CD4-positive, alpha-beta T cell (primary cell): ENCODE data around the gene TCF3. TPM values are rescaled to one million over a fixed set of nuclear protein-coding genes. Genes with fewer than 3 reads are reported as not detected.

Experiments used
- ATAC-seq: fragments of 200-7000 bp; cut with Tn5 transposase; one replicate; pipeline ENCODE4 v1.10.0; 2022; ENCODE audit warnings: mild to moderate bottlenecking; ENCODE audit not compliant: poor library complexity
- CTCF ChIA-PET: fragments of 350-600 bp; sonication (Branson Sonifier 250); formaldehyde crosslinking; loops from one replicate; lab custom pipeline; 2021; ENCODE audit warnings: antibody characterized with exemption, inconsistent platforms; lab: Charles Lee
- POLR2A ChIA-PET: fragments of 350-600 bp; sonication (Branson Sonifier 250); formaldehyde crosslinking; loops from one replicate; lab custom pipeline; 2021; ENCODE audit warnings: antibody characterized with exemption, inconsistent platforms; lab: Charles Lee
- DNase-seq, 14 experiments: peaks; one replicate each; pipeline ENCODE4 v3.0.0-alpha.2; 2013 to 2020; ENCODE audit warnings: mixed read lengths in 2 of 14
- H3K27ac ChIP-seq, 2 donors: one replicate each; pipeline versions ENCODE4 v1.5.1 to v1.7.0; 2013; ENCODE audit warnings: low read length in 2 of 2, low read depth in 1 of 2, mild to moderate bottlenecking in 1 of 2
- H3K27me3 ChIP-seq, 2 experiments: 1 replicate in 1 of 2; 2 replicates in 1 of 2; pipeline versions ENCODE4 v1.6.1 to v1.7.0; 2013; ENCODE audit warnings: low read length in 2 of 2, control low read depth in 1 of 2, mild to moderate bottlenecking in 1 of 2, moderate library complexity in 1 of 2; ENCODE audit not compliant: insufficient read depth in 2 of 2, control insufficient read depth in 1 of 2
- H3K36me3 ChIP-seq: one replicate; pipeline ENCODE4 v1.6.1; 2013; ENCODE audit warnings: low read length, control low read depth; ENCODE audit not compliant: insufficient read depth
- H3K4me1 ChIP-seq: one replicate; pipeline ENCODE4 v1.6.1; 2013; ENCODE audit warnings: low read length, control low read depth; ENCODE audit not compliant: insufficient read depth
- H3K4me3 ChIP-seq: one replicate; pipeline ENCODE4 v1.5.1; 2013; ENCODE audit warnings: mild to moderate bottlenecking, low read length, moderate library complexity
- H3K9me3 ChIP-seq, 2 experiments: 1 replicate in 1 of 2; 2 replicates in 1 of 2; pipeline versions ENCODE4 v1.6.1 to v1.7.0; 2013; ENCODE audit warnings: low read length in 2 of 2, mild to moderate bottlenecking in 2 of 2, control low read depth in 1 of 2, moderate library complexity in 1 of 2; ENCODE audit not compliant: control insufficient read depth in 1 of 2, insufficient read depth in 1 of 2
- H3K27ac Mint-ChIP-seq: one replicate; pipeline ENCODE4 v1.8.0; 2020; ENCODE audit warnings: mixed read lengths
- H3K27me3 Mint-ChIP-seq: one replicate; pipeline ENCODE4 v1.8.0; 2021; ENCODE audit warnings: mixed read lengths
- H3K36me3 Mint-ChIP-seq: one replicate; pipeline ENCODE4 v1.8.0; 2021; ENCODE audit warnings: low read depth, mixed read lengths
- H3K4me1 Mint-ChIP-seq: one replicate; pipeline ENCODE4 v1.8.0; 2021; ENCODE audit warnings: low read depth, mixed read lengths
- H3K4me3 Mint-ChIP-seq: one replicate; pipeline ENCODE4 v1.8.0; 2020; ENCODE audit warnings: mild to moderate bottlenecking, mixed read lengths
- H3K9me3 Mint-ChIP-seq: one replicate; pipeline ENCODE4 v1.8.0; 2020; ENCODE audit warnings: mixed read lengths
- CTCF ChIP-seq: fragments of 200-600 bp; IDR thresholded peaks from one replicate; pipeline ENCODE4 v1.8.0; 2022; ENCODE audit warnings: antibody characterized with exemption, mild to moderate bottlenecking
- intact Hi-C, 2 experiments: fragments of 100-400 bp; cut with DNase I in 1 of 2; cut with micrococcal nuclease in 1 of 2; formaldehyde crosslinking; loops; one replicate each; pipeline versions ENCODE4 v1.15.1 to v1.9.0; 2023 to 2025; cut with DNase I, micrococcal nuclease
- total RNA-seq, 174 experiments: library from RNA in 2 of 174; stranded (reverse) in 2 of 174; gene quantifications; one replicate each; pipeline ENCODE4 v1.2.3 and lab custom pipeline; 2021 to 2026

TCF3 gene
- total RNA-seq, 2 experiments from 2014 or later: 51.2 to 52.2 TPM

GRCh38 chr19:1580957-1581356, 71.5 kb downstream of the TCF3 start:
- no peak for ATAC-seq
- H3K36me3 ChIP-seq: peaks cover 60% of the 10 kb centered on the region
- H3K4me3 ChIP-seq: no peak overlapping the region
- Mint-ChIP-seq H3K4me3 (no peak overlapping the region), H3K27me3 (no peaks in the 10 kb centered on the region), H3K4me1 (peaks cover 2% of the 10 kb centered on the region), H3K27ac (no peak overlapping the region), H3K36me3 (peaks cover 45% of the 10 kb centered on the region), H3K9me3 (no peaks in the 10 kb centered on the region)
- H3K27me3 ChIP-seq: no peaks in the 10 kb centered on the region
- CTCF ChIA-PET: no interaction called here
- H3K4me1 ChIP-seq: peaks cover 9% of the 10 kb centered on the region
- intact Hi-C loops: no loop called here
- no peak overlapping the region for H3K27ac ChIP-seq
- H3K9me3 ChIP-seq: no peaks in the 10 kb centered on the region
- TF ChIP-seq CTCF: no peak
- no peak for DNase-seq
- POLR2A ChIA-PET: no interaction called here

- Histone ChIP-seq H3K4me3 (no peak overlapping the region), H3K27me3 (no peaks in the 10 kb centered on the region), H3K9me3 (no peaks in the 10 kb centered on the region), H3K4me1 (peaks cover 6% of the 10 kb centered on the region), H3K27ac (no peak overlapping the region), H3K36me3 (peaks cover 57% of the 10 kb centered on the region)
- CTCF ChIA-PET: no interaction called here
- Mint-ChIP-seq H3K4me3 (no peak overlapping the region), H3K36me3 (peaks cover 45% of the 10 kb centered on the region), H3K4me1 (no peaks in the 10 kb centered on the region), H3K9me3 (no peaks in the 10 kb centered on the region), H3K27me3 (no peaks in the 10 kb centered on the region), H3K27ac (no peak overlapping the region)
- TF ChIP-seq CTCF: no peak
- ATAC-seq (no peak), DNase-seq (no peak)
- intact Hi-C loops: no loop called here
- POLR2A ChIA-PET: no interaction called here
Observed at GRCh38 chr19:1580382-1580781, 72.0 kb downstream of the TCF3 start.

GRCh38 chr19:1579222-1579621, 73.2 kb downstream of the TCF3 start:
- H3K9me3 ChIP-seq: no peaks in the 10 kb centered on the region
- Mint-ChIP-seq H3K27me3 (no peaks in the 10 kb centered on the region), H3K4me3 (no peak overlapping the region), H3K36me3 (peaks cover 42% of the 10 kb centered on the region), H3K27ac (no peak overlapping the region), H3K9me3 (no peaks in the 10 kb centered on the region), H3K4me1 (no peaks in the 10 kb centered on the region)
- ChIA-PET CTCF (no interaction called here), POLR2A (no interaction called here)
- no peak overlapping the region for H3K27ac ChIP-seq
- H3K4me3 ChIP-seq: no peak overlapping the region
- intact Hi-C loops: no loop called here
- ATAC-seq (no peak), DNase-seq (no peak)
- TF ChIP-seq CTCF: no peak
- H3K4me1 ChIP-seq: no peaks in the 10 kb centered on the region
- no peaks in the 10 kb centered on the region for H3K27me3 ChIP-seq
- peaks cover 54% of the 10 kb centered on the region for H3K36me3 ChIP-seq
